Mucosa of descending colon (tissue), 3 donors: Measurements from ENCODE around the gene CTU2. TPM values are rescaled to one million over a fixed set of nuclear protein-coding genes. Genes with fewer than 3 reads are reported as not detected.

Experiments
- ATAC-seq: fragments of 200-7000 bp; cut with Tn5 transposase; one replicate; pipeline ENCODE4 v1.9.1; 2020; ENCODE audit warnings: mild to moderate bottlenecking, moderate library complexity
- DNase-seq, 3 donors: peaks; one replicate each; pipeline ENCODE4 v3.0.0-alpha.2; 2020
- H3K36me3 ChIP-seq: fragments of 200-600 bp; one replicate; pipeline ENCODE4 v1.8.0; 2021; ENCODE audit warnings: low read depth, mild to moderate bottlenecking
- H3K4me1 ChIP-seq: fragments of 200-600 bp; one replicate; pipeline ENCODE4 v1.8.0; 2021; ENCODE audit warnings: low read depth, mild to moderate bottlenecking
- H3K4me3 ChIP-seq: fragments of 200-600 bp; one replicate; pipeline ENCODE4 v1.8.0; 2021; ENCODE audit warnings: mild to moderate bottlenecking
- H3K9me3 ChIP-seq: fragments of 200-600 bp; one replicate; pipeline ENCODE4 v1.8.0; 2021; ENCODE audit warnings: mild to moderate bottlenecking
- intact Hi-C, 2 donors: fragments of 100-400 bp; cut with DNase I in 1 of 2; cut with micrococcal nuclease in 1 of 2; formaldehyde crosslinking; loops; one replicate each; pipeline versions ENCODE4 v1.11.0 to v1.11.1; 2022; cut with DNase I, micrococcal nuclease
- long read RNA-seq, 2 donors: library from polyadenylated mRNA; unstranded; transcript quantifications; one replicate each; pipeline ENCODE4 v2.0.0, GENCODE V29; 2019 to 2021
- total RNA-seq, 3 donors: library from RNA; stranded (reverse); fragmentation: NEBNext Ultra II Directional in 2 of 3; extraction: Animal tissue kit (Norgen Biotek cat#: 25700) in 2 of 3; gene quantifications; one replicate each; pipeline versions ENCODE4 v1.2.1 to v1.2.4, GENCODE V29; 2021 to 2023
- TF ChIP-seq, protein P1 (sequence below): fragments of 200-600 bp; IDR thresholded peaks from one replicate; pipeline ENCODE4 v1.8.0; 2022; ENCODE audit warnings: antibody characterized with exemption, mild to moderate bottlenecking
- donor health status: DM: no; HTN: no; CAD: no; lungs with moderate emphysema.
- donor health status: DM: no; HTN: no; CAD: no.
- donor health status: DM: no; HTN: yes; CAD: no.

The CTU2 gene
- total RNA-seq: 10 to 100 TPM in 2 of 3 donors, 1 to 10 TPM in 1; 9.6 to 16.1 (median 13.6) TPM
- long read RNA-seq, donor 1, transcript CTU2-202 (15 exons, 1,751 nt): major isoform, 17 of 21 reads
- long read RNA-seq, donor 1, partial matches to known transcripts: 2 of 21 reads
- long read RNA-seq, donor 1, other reads (novel, unspliced or antisense): 1 of 21 reads
- long read RNA-seq, donor 2, transcript CTU2-202 (15 exons, 1,751 nt): major isoform, 9 of 14 reads
- long read RNA-seq, donor 2, partial matches to known transcripts: 1 of 14 reads
- long read RNA-seq, donor 2, other reads (novel, unspliced or antisense): 4 of 14 reads

DNA sequence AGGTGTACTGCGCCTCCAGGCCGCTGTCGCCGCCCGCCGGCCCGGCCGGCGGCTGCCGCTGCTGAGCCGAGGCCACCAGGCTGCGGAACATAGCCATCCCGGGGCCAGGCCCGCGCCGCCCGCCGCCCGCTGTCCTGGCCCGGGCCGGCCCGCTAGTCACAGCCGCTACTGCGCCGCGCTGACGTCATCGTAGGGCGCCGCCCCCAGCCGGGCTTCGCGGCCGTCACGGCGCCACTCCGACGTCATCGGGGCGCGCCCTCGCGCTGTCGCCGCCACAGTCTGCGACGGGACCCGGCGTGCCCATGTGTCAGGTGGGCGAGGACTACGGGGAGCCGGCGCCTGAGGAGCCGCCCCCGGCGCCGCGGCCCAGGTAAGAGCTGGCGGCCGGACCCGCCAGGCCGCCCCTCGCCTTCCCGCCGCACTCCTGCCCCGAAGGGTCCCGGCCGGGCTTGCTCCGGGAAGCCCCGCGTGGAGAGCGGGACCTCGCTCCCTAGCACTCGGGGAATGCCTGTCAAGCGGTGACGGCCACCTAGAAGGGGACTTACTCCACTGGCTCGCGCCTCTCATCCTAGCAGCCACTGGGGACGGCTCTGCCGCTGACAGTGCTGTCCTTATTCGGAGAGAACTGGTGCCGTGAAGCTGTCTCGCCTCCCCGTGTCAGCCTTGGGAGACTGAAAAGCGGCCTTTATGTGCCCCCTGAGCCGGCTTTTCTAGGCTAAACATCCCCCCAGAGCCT is at the start of gene CTU2, which contains the start of gene RNF166:
CTU2 (plus strand) TSS at position 275 of the 736 bp plus-strand sequence; CDS start at position 303, 28 bp downstream.
RNF166 (minus strand) TSS at position 180 of the 736 bp plus-strand sequence; CDS start at position 97, 83 bp downstream.
- TF ChIP-seq, protein P1, sequence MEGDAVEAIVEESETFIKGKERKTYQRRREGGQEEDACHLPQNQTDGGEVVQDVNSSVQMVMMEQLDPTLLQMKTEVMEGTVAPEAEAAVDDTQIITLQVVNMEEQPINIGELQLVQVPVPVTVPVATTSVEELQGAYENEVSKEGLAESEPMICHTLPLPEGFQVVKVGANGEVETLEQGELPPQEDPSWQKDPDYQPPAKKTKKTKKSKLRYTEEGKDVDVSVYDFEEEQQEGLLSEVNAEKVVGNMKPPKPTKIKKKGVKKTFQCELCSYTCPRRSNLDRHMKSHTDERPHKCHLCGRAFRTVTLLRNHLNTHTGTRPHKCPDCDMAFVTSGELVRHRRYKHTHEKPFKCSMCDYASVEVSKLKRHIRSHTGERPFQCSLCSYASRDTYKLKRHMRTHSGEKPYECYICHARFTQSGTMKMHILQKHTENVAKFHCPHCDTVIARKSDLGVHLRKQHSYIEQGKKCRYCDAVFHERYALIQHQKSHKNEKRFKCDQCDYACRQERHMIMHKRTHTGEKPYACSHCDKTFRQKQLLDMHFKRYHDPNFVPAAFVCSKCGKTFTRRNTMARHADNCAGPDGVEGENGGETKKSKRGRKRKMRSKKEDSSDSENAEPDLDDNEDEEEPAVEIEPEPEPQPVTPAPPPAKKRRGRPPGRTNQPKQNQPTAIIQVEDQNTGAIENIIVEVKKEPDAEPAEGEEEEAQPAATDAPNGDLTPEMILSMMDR: no peak
- no peaks in the 10 kb centered on the region for H3K36me3 ChIP-seq
- DNase-seq (peak; percentile 94), ATAC-seq (peak; percentile 88)
- peaks cover 24% of the 10 kb centered on the region for H3K4me1 ChIP-seq
- intact Hi-C loops: no loop called here
- H3K4me3 ChIP-seq: peak within 1 kb of the TSS; percentile 93
- H3K9me3 ChIP-seq: no peaks in the 10 kb centered on the region

DNA sequence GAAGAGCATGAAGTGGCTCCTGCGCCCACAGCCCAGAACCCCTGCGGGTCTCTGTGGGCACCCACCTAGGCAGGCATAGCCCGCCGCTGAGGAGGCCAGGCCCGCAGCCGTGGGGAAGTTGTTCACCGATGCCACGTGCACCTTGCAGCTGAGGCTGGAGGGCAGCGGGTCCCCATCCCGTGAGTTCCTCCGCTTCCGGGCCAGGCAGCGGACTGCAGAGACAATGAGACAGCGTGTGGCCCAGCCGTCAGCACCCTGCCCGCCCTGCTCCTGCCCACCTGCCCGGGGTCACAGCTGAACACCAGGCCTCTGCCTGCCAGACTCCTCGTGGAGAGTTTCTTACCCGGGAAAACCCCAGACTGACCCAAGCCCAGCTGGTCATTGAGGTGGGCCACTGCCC is 48.9 kb upstream of the CTU2 start:
- TF ChIP-seq, protein P1: no peak
- DNase-seq: no peak
- peaks cover 6% of the 10 kb centered on the region for H3K4me1 ChIP-seq
- no peak overlapping the region for H3K4me3 ChIP-seq
- no peaks in the 10 kb centered on the region for H3K9me3 ChIP-seq
- no peaks in the 10 kb centered on the region for H3K36me3 ChIP-seq
- no peak for ATAC-seq
- intact Hi-C loops: no loop called here

DNA sequence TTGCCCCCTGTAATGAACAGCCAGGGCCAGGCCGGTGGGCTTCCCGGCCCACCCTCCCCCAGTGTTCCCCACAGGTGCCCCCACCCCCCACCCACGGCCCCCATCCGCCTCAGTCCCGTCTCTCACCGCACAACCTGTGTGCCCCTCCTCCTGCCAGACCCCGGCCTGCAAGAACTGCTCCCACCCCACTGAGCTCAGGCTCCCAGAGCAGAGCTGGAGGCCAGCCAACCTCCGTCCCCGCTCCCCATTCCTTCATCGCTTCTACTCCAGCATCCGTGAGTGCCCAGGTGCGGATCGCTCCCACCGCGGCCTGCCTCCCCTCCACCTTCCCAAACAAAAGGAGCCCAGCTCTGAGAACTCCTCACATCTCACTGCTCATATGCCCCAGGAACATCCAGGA is 47.6 kb upstream of the CTU2 start:
- intact Hi-C loops: no loop called here
- TF ChIP-seq, protein P1: no peak
- H3K36me3 ChIP-seq: no peaks in the 10 kb centered on the region
- DNase-seq (no peak), ATAC-seq (no peak)
- H3K4me1 ChIP-seq: peaks cover 6% of the 10 kb centered on the region
- no peak overlapping the region for H3K4me3 ChIP-seq
- H3K9me3 ChIP-seq: no peaks in the 10 kb centered on the region

DNA sequence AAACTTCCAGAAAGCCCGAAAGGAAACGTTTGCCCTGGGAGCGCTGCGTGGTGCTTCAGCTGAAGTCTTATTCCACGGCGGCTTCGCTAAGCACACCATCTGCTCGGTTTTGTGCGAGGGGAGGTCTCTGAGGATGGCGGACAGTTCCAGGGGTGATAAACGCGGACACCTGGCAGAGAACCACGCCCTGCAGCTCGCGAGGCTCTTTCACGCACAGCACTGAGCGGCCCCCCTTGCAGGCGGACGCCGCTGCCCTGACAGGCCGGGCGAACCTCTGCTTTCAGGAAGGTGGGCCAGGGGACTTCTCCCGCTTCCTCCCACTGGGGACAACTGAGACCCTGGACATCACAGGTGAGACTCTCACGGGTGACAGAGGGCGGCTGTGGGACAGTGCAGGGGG is 47.1 kb upstream of the CTU2 start:
- no peak for ATAC-seq
- H3K4me1 ChIP-seq: peaks cover 9% of the 10 kb centered on the region
- no peaks in the 10 kb centered on the region for H3K9me3 ChIP-seq
- no peak for DNase-seq
- intact Hi-C loops: no loop called here
- TF ChIP-seq, protein P1: no peak
- no peak overlapping the region for H3K4me3 ChIP-seq
- H3K36me3 ChIP-seq: no peaks in the 10 kb centered on the region

DNA sequence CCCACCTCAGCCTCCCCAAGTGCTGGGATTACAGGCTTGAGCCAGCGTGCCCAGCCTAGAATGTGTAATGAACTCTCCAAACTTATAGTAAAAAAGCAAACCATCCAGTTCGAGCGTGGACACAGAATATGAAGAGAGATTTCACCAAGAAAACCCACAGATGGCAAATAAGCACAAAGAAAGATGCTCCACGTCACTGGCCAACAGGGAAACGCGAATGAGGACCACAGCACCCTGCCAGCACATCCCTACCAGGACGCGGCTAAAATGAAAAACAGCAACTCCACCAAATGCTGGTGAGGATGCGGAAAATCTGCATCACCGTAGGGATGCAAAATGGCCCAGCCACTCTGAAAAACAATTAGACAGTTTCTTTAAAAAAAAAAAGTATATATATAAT is 44.8 kb upstream of the CTU2 start:
- H3K36me3 ChIP-seq: no peaks in the 10 kb centered on the region
- TF ChIP-seq, protein P1: no peak
- peaks cover 9% of the 10 kb centered on the region for H3K4me1 ChIP-seq
- H3K9me3 ChIP-seq: no peaks in the 10 kb centered on the region
- ATAC-seq (no peak), DNase-seq (no peak)
- intact Hi-C loops: no loop called here
- no peak overlapping the region for H3K4me3 ChIP-seq
